IPS-11a (cell line): ENCODE data around the gene PDZD7.

ENCODE experiments used
- H3K4me3 ChIP-seq: one replicate; pipeline ENCODE4 v1.5.1; 2013; ENCODE audit warnings: low read depth, low read length, control low read depth

PDZD7 gene

GRCh38 chr10:100969187-100970075 is 61.5 kb downstream of the PDZD7 start, which contains the start of gene SEMA4G:
TSS of gene SEMA4G (plus strand) at chr10:100969504. CDS start at chr10:100972913, 3,409 bp downstream.
- H3K4me3 ChIP-seq: peak within 1 kb of the TSS; percentile 36

- H3K4me3 ChIP-seq: peak overlapping the region; percentile 36
Measured at GRCh38 chr10:100968863-100969186, 62.1 kb downstream of the PDZD7 start.

GRCh38 chr10:100968062-100968736 is 62.7 kb downstream of the PDZD7 start:
- H3K4me3 ChIP-seq: no peak overlapping the region

GRCh38 chr10:100967332-100967731 is 63.6 kb downstream of the PDZD7 start:
- no peak overlapping the region for H3K4me3 ChIP-seq

- H3K4me3 ChIP-seq: no peak overlapping the region
Measured at GRCh38 chr10:100966887-100967286, 64.0 kb downstream of the PDZD7 start.

GRCh38 chr10:100965820-100966219 is 65.1 kb downstream of the PDZD7 start:
- no peak overlapping the region for H3K4me3 ChIP-seq

GRCh38 chr10:100963826-100964225 is 67.1 kb downstream of the PDZD7 start:
- H3K4me3 ChIP-seq: no peak overlapping the region

- H3K4me3 ChIP-seq: no peak overlapping the region
Measured at GRCh38 chr10:100962351-100963080, 68.4 kb downstream of the PDZD7 start.

GRCh38 chr10:100960251-100960650 is 70.7 kb downstream of the PDZD7 start:
- H3K4me3 ChIP-seq: no peak overlapping the region
